ENCODE results near the gene TUBGCP6. TPM values are rescaled to one million over a fixed set of nuclear protein-coding genes. Genes with fewer than 3 reads are reported as not detected.

Gene TUBGCP6
- total RNA-seq, 1 donor from 2014 or later, result 16.9 TPM

GRCh38 chr22:50280708-50281383, 36.0 kb upstream of the TUBGCP6 start:
- Histone ChIP-seq H3K9me3 (ENCODE audit: low read depth) (no peaks in the 10 kb centered on the region), H3K9ac (no peak overlapping the region), H3K27ac (no peak overlapping the region), H3K27me3 (no peaks in the 10 kb centered on the region), H3K4me2 (no peak overlapping the region), H3K79me2 (ENCODE audit: low read depth) (no peaks in the 10 kb centered on the region), H2AFZ (replicated peaks) (no peak overlapping the region), H3K4me3 (no peak overlapping the region), H4K20me1 (ENCODE audit: low read depth) (peaks cover 3% of the 10 kb centered on the region), H3K4me1 (no peaks in the 10 kb centered on the region), H3K36me3 (no peaks in the 10 kb centered on the region), H3F3A (ENCODE audit: low read depth) (peaks cover 7% of the 10 kb centered on the region)
- H3K9me3 Mint-ChIP-seq, result no peaks in the 10 kb centered on the region
- H3K4me1 Mint-ChIP-seq, result no peaks in the 10 kb centered on the region
- no peak overlapping the region for H3K4me3 Mint-ChIP-seq
- no peak overlapping the region for H3K27ac Mint-ChIP-seq
- H3K36me3 Mint-ChIP-seq, result peaks cover 14% of the 10 kb centered on the region
- no peaks in the 10 kb centered on the region for H3K27me3 Mint-ChIP-seq (ENCODE audit: insufficient read depth, low read depth)
- no peak for DNase-seq (ENCODE audit: low spot score)
- TF ChIP-seq CTCF (IDR thresholded peaks at IDR 0.05) (no peak), EZH2phosphoT487 (IDR thresholded peaks at IDR 0.05) (no peak), EZH2 (IDR thresholded peaks at IDR 0.05) (no peak)

- Histone ChIP-seq H3K9me3 (ENCODE audit: low read depth) (no peaks in the 10 kb centered on the region), H3K4me3 (no peak overlapping the region), H3K27ac (no peak overlapping the region), H3K36me3 (no peaks in the 10 kb centered on the region), H3K9ac (no peak overlapping the region), H3K4me2 (no peak overlapping the region), H4K20me1 (ENCODE audit: low read depth) (peaks cover 4% of the 10 kb centered on the region), H3K79me2 (ENCODE audit: low read depth) (no peaks in the 10 kb centered on the region), H3K27me3 (no peaks in the 10 kb centered on the region), H3K4me1 (no peaks in the 10 kb centered on the region), H2AFZ (replicated peaks) (no peak overlapping the region), H3F3A (ENCODE audit: low read depth) (peaks cover 12% of the 10 kb centered on the region)
- no peak for DNase-seq (ENCODE audit: low spot score)
- no peak overlapping the region for H3K4me3 Mint-ChIP-seq
- no peaks in the 10 kb centered on the region for H3K9me3 Mint-ChIP-seq
- H3K4me1 Mint-ChIP-seq, result peaks cover 2% of the 10 kb centered on the region
- TF ChIP-seq EZH2phosphoT487 (IDR thresholded peaks at IDR 0.05), result no peak
- TF ChIP-seq CTCF (IDR thresholded peaks at IDR 0.05), result no peak
- TF ChIP-seq EZH2 (IDR thresholded peaks at IDR 0.05), result no peak
- H3K27ac Mint-ChIP-seq, result no peak overlapping the region
- no peaks in the 10 kb centered on the region for H3K27me3 Mint-ChIP-seq (ENCODE audit: insufficient read depth, low read depth)
- H3K36me3 Mint-ChIP-seq, result peaks cover 15% of the 10 kb centered on the region
These were observed 35.3 kb upstream of the TUBGCP6 start for GRCh38 chr22:50280022-50280707.

- Mint-ChIP-seq H3K9me3 (no peaks in the 10 kb centered on the region), H3K27ac (no peak overlapping the region), H3K27me3 (ENCODE audit: insufficient read depth, low read depth) (peaks cover 1% of the 10 kb centered on the region), H3K4me1 (peaks cover 8% of the 10 kb centered on the region), H3K4me3 (no peak overlapping the region), H3K36me3 (peaks cover 20% of the 10 kb centered on the region)
- H3K79me2 ChIP-seq (ENCODE audit: low read depth), result no peaks in the 10 kb centered on the region
- H3K9ac ChIP-seq, result no peak overlapping the region
- H3K4me3 ChIP-seq, result no peak overlapping the region
- peaks cover 16% of the 10 kb centered on the region for H3F3A ChIP-seq (ENCODE audit: low read depth)
- no peak overlapping the region for H2AFZ ChIP-seq (replicated peaks)
- no peaks in the 10 kb centered on the region for H3K27me3 ChIP-seq
- H3K36me3 ChIP-seq, result no peaks in the 10 kb centered on the region
- H3K27ac ChIP-seq, result no peak overlapping the region
- H3K4me2 ChIP-seq, result no peak overlapping the region
- H3K4me1 ChIP-seq, result no peaks in the 10 kb centered on the region
- TF ChIP-seq CTCF (IDR thresholded peaks at IDR 0.05) (no peak), EZH2 (IDR thresholded peaks at IDR 0.05) (no peak), EZH2phosphoT487 (IDR thresholded peaks at IDR 0.05) (no peak)
- DNase-seq (ENCODE audit: low spot score), result no peak
- H4K20me1 ChIP-seq (ENCODE audit: low read depth), result peaks cover 12% of the 10 kb centered on the region
- H3K9me3 ChIP-seq (ENCODE audit: low read depth), result no peaks in the 10 kb centered on the region
These were observed 34.3 kb upstream of the TUBGCP6 start for GRCh38 chr22:50278956-50279619.

Data from neural progenitor cell (in vitro differentiated cells).